Thyroid gland (tissue), 4 donors: Measurements from ENCODE around the gene NSUN7. TPM values are rescaled to one million over a fixed set of nuclear protein-coding genes. Genes with fewer than 3 reads are reported as not detected.

ENCODE experiments used
- DNase-seq, 2 donors: peaks; one replicate each; pipeline ENCODE4 v3.0.0-alpha.2; 2019
- H3K27ac ChIP-seq, 3 donors: fragments of 200-600 bp; sonication (generic); 1 replicate in 2 of 3; 2 replicates in 1 of 3; pipeline ENCODE4 v1.5.1; 2016 to 2019; ENCODE audit warnings: mild to moderate bottlenecking in 1 of 3, moderate library complexity in 1 of 3
- H3K27me3 ChIP-seq: fragments of 200-600 bp; sonication (generic); one replicate; pipeline ENCODE4 v1.5.1; 2019
- H3K36me3 ChIP-seq, 2 donors: fragments of 200-600 bp; sonication (generic); one replicate each; pipeline ENCODE4 v1.5.1; 2016 to 2019
- H3K4me1 ChIP-seq, 2 donors: fragments of 200-600 bp; sonication (generic); one replicate each; pipeline ENCODE4 v1.5.1; 2017 to 2019
- H3K4me3 ChIP-seq, 3 donors: fragments of 200-600 bp; sonication (generic); replicated peaks in 1 of 3; 1 replicate in 2 of 3; 2 replicates in 1 of 3; pipeline ENCODE4 v1.5.1; 2016; ENCODE audit warnings: mild to moderate bottlenecking in 1 of 3
- H3K9me3 ChIP-seq: fragments of 200-600 bp; sonication (generic); one replicate; pipeline ENCODE4 v1.5.1; 2017
- POLR2A ChIP-seq, 2 donors: fragments of 450-650 bp; IDR thresholded peaks; one replicate each; pipeline ENCODE4 v1.6.1; 2017; ENCODE audit warnings: antibody characterized with exemption in 2 of 2, mild to moderate bottlenecking in 2 of 2, moderate library complexity in 1 of 2
- WGBS, 2 donors: methylation state at CpG; one replicate each; pipeline ENCODE4 v1.1.5; 2017; 5-methylcytosine and 5-hydroxymethylcytosine counted together
- intact Hi-C: fragments of 100-400 bp; cut with DNase I; formaldehyde crosslinking; loops from one replicate; pipeline ENCODE4 v1.15.1; 2023
- total RNA-seq, 4 donors: library from RNA; depleted of rRNA; stranded (reverse); fragments of >200 nt; gene quantifications; one replicate each; pipeline ENCODE4 v1.2.3, GENCODE V29; 2016
- TF ChIP-seq, protein P1 (sequence below), 6 experiments: fragments of 200-600 bp in 3 of 6; fragments of 450-650 bp in 3 of 6; sonication (generic) in 3 of 6; IDR thresholded peaks; one replicate each; pipeline ENCODE4 v1.5.1; 2016 to 2019; ENCODE audit warnings: antibody characterized with exemption in 6 of 6, mild to moderate bottlenecking in 2 of 6, inconsistent platforms in 1 of 6, moderate library complexity in 1 of 6

Gene NSUN7
- total RNA-seq, 4 donors from 2014 or later = 14.2 to 65.2 (median 19.1) TPM

GRCh38 chr4:40827758-40828157 is 78.0 kb downstream of the NSUN7 start:
- H3K27me3 ChIP-seq = no peaks in the 10 kb centered on the region
- TF ChIP-seq POLR2A (IDR thresholded peaks at IDR 0.05) = no peak
- TF ChIP-seq, protein P1, sequence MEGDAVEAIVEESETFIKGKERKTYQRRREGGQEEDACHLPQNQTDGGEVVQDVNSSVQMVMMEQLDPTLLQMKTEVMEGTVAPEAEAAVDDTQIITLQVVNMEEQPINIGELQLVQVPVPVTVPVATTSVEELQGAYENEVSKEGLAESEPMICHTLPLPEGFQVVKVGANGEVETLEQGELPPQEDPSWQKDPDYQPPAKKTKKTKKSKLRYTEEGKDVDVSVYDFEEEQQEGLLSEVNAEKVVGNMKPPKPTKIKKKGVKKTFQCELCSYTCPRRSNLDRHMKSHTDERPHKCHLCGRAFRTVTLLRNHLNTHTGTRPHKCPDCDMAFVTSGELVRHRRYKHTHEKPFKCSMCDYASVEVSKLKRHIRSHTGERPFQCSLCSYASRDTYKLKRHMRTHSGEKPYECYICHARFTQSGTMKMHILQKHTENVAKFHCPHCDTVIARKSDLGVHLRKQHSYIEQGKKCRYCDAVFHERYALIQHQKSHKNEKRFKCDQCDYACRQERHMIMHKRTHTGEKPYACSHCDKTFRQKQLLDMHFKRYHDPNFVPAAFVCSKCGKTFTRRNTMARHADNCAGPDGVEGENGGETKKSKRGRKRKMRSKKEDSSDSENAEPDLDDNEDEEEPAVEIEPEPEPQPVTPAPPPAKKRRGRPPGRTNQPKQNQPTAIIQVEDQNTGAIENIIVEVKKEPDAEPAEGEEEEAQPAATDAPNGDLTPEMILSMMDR (IDR thresholded peaks at IDR 0.05) = no peak
- no peak overlapping the region for H3K4me3 ChIP-seq
- peaks cover 16 to 21% of the 10 kb centered on the region in 2 donors for H3K4me1 ChIP-seq
- DNase-seq = no peak
- H3K27ac ChIP-seq = peak overlapping the region in 2 of 3 donors; percentile 10 to 66
- intact Hi-C loops = no loop called here
- H3K36me3 ChIP-seq = peaks cover 23 to 35% of the 10 kb centered on the region in 2 donors
- no peaks in the 10 kb centered on the region for H3K9me3 ChIP-seq
- WGBS, 2 donors = 89 to 90% methylated on average over 6 of the region's 6 CpGs

DNA sequence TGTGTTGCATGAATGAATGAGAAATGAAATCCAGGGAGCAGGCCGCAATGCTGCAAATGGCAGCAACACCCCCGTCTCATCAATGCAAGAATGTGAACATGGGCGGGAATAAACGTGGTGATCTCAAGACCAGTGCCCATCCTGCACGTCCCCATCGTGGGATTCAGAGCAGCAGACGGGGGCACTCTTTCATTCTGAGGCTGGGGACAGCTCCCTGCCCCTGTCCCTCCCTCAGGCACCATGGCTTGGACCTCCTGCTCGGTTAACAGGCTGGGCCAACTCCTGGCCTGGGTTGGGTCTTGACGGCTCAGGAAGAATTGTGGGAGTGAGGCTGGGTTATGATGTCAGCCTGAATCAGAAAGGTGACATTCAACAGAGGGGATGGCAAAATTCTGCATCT is 78.9 kb downstream of the NSUN7 start:
- no peak overlapping the region for H3K27ac ChIP-seq
- no peak for DNase-seq
- H3K27me3 ChIP-seq = no peaks in the 10 kb centered on the region
- H3K36me3 ChIP-seq = peaks cover 16 to 27% of the 10 kb centered on the region in 2 donors
- TF ChIP-seq POLR2A (IDR thresholded peaks at IDR 0.05) = no peak
- TF ChIP-seq, protein P1 (IDR thresholded peaks at IDR 0.05) = no peak
- 90 to 97% methylated on average over 9 of the region's 9 CpGs for WGBS, 2 donors
- H3K4me3 ChIP-seq = no peak overlapping the region
- H3K9me3 ChIP-seq = no peaks in the 10 kb centered on the region
- peaks cover 16 to 21% of the 10 kb centered on the region in 2 donors for H3K4me1 ChIP-seq
- intact Hi-C loops = no loop called here

GRCh38 chr4:40829586-40829985 is 79.8 kb downstream of the NSUN7 start:
- peaks cover 23 to 25% of the 10 kb centered on the region in 2 donors for H3K36me3 ChIP-seq
- no peak for TF ChIP-seq POLR2A (IDR thresholded peaks at IDR 0.05)
- TF ChIP-seq, protein P1 (IDR thresholded peaks at IDR 0.05) = no peak
- no peak for DNase-seq

DNA sequence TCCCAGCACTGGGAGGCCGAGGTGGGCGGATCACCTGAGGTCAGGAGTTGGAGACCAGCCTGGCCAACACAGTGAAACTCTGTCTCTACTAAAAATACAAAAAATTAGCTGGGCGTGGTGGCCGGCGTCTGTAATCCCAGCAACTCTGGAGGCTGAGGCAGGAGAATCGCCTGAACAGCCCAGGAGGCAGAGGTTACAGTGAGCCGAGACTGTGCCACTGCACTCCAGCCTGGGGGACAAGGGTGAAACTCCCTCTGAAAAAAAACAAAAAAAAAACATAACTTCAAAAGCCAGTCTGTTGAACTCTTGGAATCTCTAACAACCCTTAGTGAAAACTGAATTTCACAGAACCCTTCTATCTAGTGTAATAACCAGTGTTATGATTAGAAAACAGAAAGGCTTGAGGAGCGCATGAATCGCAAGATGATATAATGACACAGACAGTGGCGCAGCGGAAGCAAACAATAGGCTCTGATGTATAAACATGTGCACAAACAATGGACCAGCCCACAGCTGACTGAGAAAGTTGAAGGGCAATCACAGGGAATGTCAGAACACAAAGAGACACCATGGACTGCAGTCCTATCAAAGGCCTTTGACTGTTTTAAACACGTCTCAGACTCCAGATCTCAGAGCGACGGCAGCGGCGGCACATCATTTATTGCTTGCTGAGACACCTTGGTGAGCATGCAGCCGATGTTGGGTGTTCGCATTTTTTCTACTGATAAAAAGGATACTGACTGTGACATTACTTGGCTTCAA is 81.6 kb downstream of the NSUN7 start:
- no peak for DNase-seq
- intact Hi-C loops = no loop called here

More at GRCh38 chr4:40829586-40829985, 79.8 kb downstream of the NSUN7 start:
- H3K27me3 ChIP-seq = no peaks in the 10 kb centered on the region
- intact Hi-C loops = no loop called here
- H3K4me3 ChIP-seq = no peak overlapping the region
- peaks cover 10 to 12% of the 10 kb centered on the region in 2 donors for H3K4me1 ChIP-seq
- no peaks in the 10 kb centered on the region for H3K9me3 ChIP-seq
- 85 to 92% methylated on average over 3 to 4 of the region's 4 CpGs for WGBS, 2 donors
- H3K27ac ChIP-seq = no peak overlapping the region

More for the DNA sequence above, 81.6 kb downstream of the NSUN7 start:
- TF ChIP-seq, protein P1 (IDR thresholded peaks at IDR 0.05) = no peak
- no peak for TF ChIP-seq POLR2A (IDR thresholded peaks at IDR 0.05)
- H3K36me3 ChIP-seq = peaks cover 14 to 19% of the 10 kb centered on the region in 2 donors
- H3K4me3 ChIP-seq = no peak overlapping the region
- H3K9me3 ChIP-seq = no peaks in the 10 kb centered on the region
- H3K27me3 ChIP-seq = no peaks in the 10 kb centered on the region
- no peak overlapping the region for H3K27ac ChIP-seq
- H3K4me1 ChIP-seq = peaks cover 8 to 12% of the 10 kb centered on the region in 2 donors
- WGBS, 2 donors = 94% methylated on average over 18 of the region's 18 CpGs
